Measurements from ENCODE around the gene SLC26A2.

SLC26A2 gene

DNA sequence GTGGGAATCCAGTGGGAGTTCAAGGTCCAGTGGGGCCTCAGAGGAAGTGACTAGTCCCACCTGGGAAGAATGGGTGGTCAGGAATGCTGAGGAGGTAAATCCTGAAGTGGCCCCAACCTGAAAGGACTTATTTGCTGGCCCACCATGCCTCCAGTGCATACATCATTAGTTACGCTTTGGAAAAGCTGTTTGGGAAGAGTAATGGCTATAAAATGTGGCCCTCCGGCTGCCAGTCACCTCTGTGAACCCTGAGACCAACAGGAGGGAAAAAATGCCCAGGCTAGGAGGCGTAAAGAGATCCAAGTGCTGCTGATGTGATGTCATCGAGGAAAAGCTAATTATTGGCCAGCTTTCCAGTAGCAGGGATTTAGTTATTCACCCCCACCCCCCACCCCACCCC, 2.7 kb upstream of the SLC26A2 start:
- H3K4me3 ChIP-seq (ENCODE audit: low read depth, low read length) = no peak overlapping the region
- TF ChIP-seq CTCF (IDR thresholded peaks at IDR 0.05; ENCODE audit: low read depth, low read length) = no peak

- peak overlapping the region; percentile 78 for H3K4me3 ChIP-seq (ENCODE audit: low read depth, low read length)
- peak; percentile 39 for TF ChIP-seq CTCF (IDR thresholded peaks at IDR 0.05; ENCODE audit: low read depth, low read length)
Measured at GRCh38 chr5:149959406-149960236, 937 bp upstream of the SLC26A2 start.

- TF ChIP-seq CTCF (IDR thresholded peaks at IDR 0.05; ENCODE audit: low read depth, low read length) = no peak
- H3K4me3 ChIP-seq (ENCODE audit: low read depth, low read length) = peak overlapping the region; percentile 78
Measured at GRCh38 chr5:149961186-149961685, 678 bp downstream of the SLC26A2 start.

- H3K4me3 ChIP-seq (ENCODE audit: low read depth, low read length) = no peak overlapping the region
- TF ChIP-seq CTCF (IDR thresholded peaks at IDR 0.05; ENCODE audit: low read depth, low read length) = no peak
Measured at GRCh38 chr5:149961957-149962409, 1.4 kb downstream of the SLC26A2 start.

DNA sequence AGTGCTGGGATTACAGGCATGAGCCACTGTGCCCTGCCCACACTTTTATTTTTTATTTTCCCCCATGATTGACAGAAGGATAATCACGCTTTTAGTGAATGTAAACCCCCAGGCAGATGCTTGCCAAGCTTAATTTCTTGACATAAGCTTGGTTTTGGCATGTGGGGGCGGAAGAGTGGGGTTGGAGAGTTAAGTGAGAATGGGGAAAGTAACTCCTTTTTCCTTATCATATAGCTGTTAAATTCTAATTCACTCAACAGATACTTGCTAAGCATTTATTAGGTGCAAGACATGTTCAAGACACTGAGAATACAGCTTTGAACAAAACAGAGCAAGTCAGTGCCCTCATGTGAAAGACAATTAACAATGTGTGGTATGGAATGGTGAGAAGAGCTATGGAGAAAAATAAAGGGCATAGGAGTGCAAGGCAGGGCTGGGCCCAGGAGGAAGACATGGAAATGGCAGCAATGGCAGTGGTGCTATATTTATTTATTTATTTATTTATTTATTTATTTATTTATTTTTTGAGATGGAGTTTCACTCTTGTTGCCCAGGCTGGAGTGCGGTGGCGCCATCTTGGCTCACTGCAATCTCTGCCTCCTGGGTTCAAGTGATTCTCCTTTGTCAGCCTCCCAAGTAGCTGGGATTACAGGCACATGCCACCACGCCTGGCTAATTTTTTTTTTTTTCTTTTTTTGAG, 2.2 kb downstream of the SLC26A2 start:
- H3K4me3 ChIP-seq (ENCODE audit: low read depth, low read length) = no peak overlapping the region
- no peak for TF ChIP-seq CTCF (IDR thresholded peaks at IDR 0.05; ENCODE audit: low read depth, low read length)

- H3K4me3 ChIP-seq (ENCODE audit: low read depth, low read length) = no peak overlapping the region
- no peak for TF ChIP-seq CTCF (IDR thresholded peaks at IDR 0.05; ENCODE audit: low read depth, low read length)
Measured at GRCh38 chr5:149963729-149964128, 3.2 kb downstream of the SLC26A2 start.

DNA sequence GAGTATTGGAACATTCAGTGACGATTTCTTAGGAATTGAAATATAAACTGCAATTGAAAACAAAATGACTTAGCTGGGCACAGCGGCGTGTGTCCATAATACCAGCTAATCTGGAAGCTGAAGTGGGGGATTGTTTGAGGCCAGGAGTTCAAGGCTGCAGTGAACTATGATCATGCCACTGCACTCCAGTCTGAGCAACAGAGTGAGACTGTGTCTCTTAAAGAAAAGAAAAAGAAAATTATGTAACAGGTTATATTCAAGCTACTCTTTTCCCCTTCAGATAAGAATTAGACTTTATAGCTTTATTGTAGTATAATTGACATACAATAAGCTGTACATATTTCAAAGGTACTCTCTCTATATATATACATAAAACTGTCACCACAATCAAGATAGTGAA, 6.4 kb downstream of the SLC26A2 start:
- no peak for TF ChIP-seq CTCF (IDR thresholded peaks at IDR 0.05; ENCODE audit: low read depth, low read length)

More for the DNA sequence above, 6.4 kb downstream of the SLC26A2 start:
- H3K4me3 ChIP-seq (ENCODE audit: low read depth, low read length) = no peak overlapping the region

Measured in WI38 (cell line).